ENCODE data around the gene PARD3B. TPM values are rescaled to one million over a fixed set of nuclear protein-coding genes. Genes with fewer than 3 reads are reported as not detected.

Gene PARD3B
- polyA plus RNA-seq, 3 donors: not detected

- no peaks in the 10 kb centered on the region for H3K9me3 ChIP-seq (replicated peaks in 1 of 2; ENCODE audit: control insufficient read depth in 1 of 2, insufficient read depth in 1 of 2, low read length in 2 of 2)
- no peak for TF ChIP-seq CTCF (IDR thresholded peaks at IDR 0.05)
- no peak overlapping the region for H2AFZ ChIP-seq (ENCODE audit: insufficient read depth, low read depth, low read length, poor library complexity, severe bottlenecking)
- H3K27ac ChIP-seq (ENCODE audit: low read depth in 1 of 2, low read length in 2 of 2): no peak overlapping the region
- no peak overlapping the region for H3K9ac ChIP-seq (ENCODE audit: insufficient read depth, low read length, poor library complexity, severe bottlenecking)
- Mint-ChIP-seq H3K4me3 (no peak overlapping the region), H3K36me3 (no peaks in the 10 kb centered on the region), H3K9me3 (peaks cover 0 to 6% (median 0%) of the 10 kb centered on the region in 7 donors), H3K4me1 (no peaks in the 10 kb centered on the region), H3K27me3 (ENCODE audit: low read depth in 3 of 3) (peaks cover 0 to 1% (median 1%) of the 10 kb centered on the region in 3 donors), H3K27ac (no peak overlapping the region)
- no peaks in the 10 kb centered on the region for H3K27me3 ChIP-seq (ENCODE audit: control insufficient read depth in 2 of 2, insufficient read depth in 2 of 2, low read length in 2 of 2)
- no peaks in the 10 kb centered on the region for H3K4me1 ChIP-seq (ENCODE audit: control insufficient read depth in 1 of 2, insufficient read depth in 2 of 2, low read length in 2 of 2)
- WGBS (ENCODE audit: insufficient coverage): 85% methylated on average over 2 of the region's 5 CpGs
- H3K4me3 ChIP-seq (replicated peaks in 1 of 3; ENCODE audit: low read depth in 2 of 3, low read length in 3 of 3): no peak overlapping the region
- no peaks in the 10 kb centered on the region for H3K36me3 ChIP-seq (replicated peaks in 1 of 2; ENCODE audit: control insufficient read depth in 1 of 2, insufficient read depth in 2 of 2, low read length in 2 of 2)
- DNase-seq: no peak
- H3K79me2 ChIP-seq (ENCODE audit: insufficient read depth, low read length): no peaks in the 10 kb centered on the region
- intact Hi-C loops (cut with micrococcal nuclease): no loop called here
- H3K4me2 ChIP-seq (replicated peaks; ENCODE audit: extremely low read depth, low read length, poor library complexity, severe bottlenecking): no peak overlapping the region
- no peaks in the 10 kb centered on the region for H4K20me1 ChIP-seq (ENCODE audit: insufficient read depth, low read length)
These were observed 918.3 kb downstream of the PARD3B start for GRCh38 chr2:205463466-205464025.

- intact Hi-C loops (cut with micrococcal nuclease): no loop called here
- no peak overlapping the region for H3K9ac ChIP-seq (ENCODE audit: insufficient read depth, low read length, poor library complexity, severe bottlenecking)
- no peaks in the 10 kb centered on the region for H4K20me1 ChIP-seq (ENCODE audit: insufficient read depth, low read length)
- Mint-ChIP-seq H3K4me1 (no peaks in the 10 kb centered on the region), H3K4me3 (no peak overlapping the region), H3K27ac (no peak overlapping the region), H3K9me3 (peaks cover 0 to 4% (median 0%) of the 10 kb centered on the region in 7 donors), H3K27me3 (ENCODE audit: low read depth in 3 of 3) (peaks cover 0 to 1% (median 1%) of the 10 kb centered on the region in 3 donors), H3K36me3 (no peaks in the 10 kb centered on the region)
- DNase-seq: no peak
- no peaks in the 10 kb centered on the region for H3K4me1 ChIP-seq (ENCODE audit: control insufficient read depth in 1 of 2, insufficient read depth in 2 of 2, low read length in 2 of 2)
- H3K27ac ChIP-seq (ENCODE audit: low read depth in 1 of 2, low read length in 2 of 2): no peak overlapping the region
- H3K27me3 ChIP-seq (ENCODE audit: control insufficient read depth in 2 of 2, insufficient read depth in 2 of 2, low read length in 2 of 2): peaks cover 0 to 2% of the 10 kb centered on the region in 2 donors
- H3K79me2 ChIP-seq (ENCODE audit: insufficient read depth, low read length): no peaks in the 10 kb centered on the region
- H3K36me3 ChIP-seq (replicated peaks in 1 of 2; ENCODE audit: control insufficient read depth in 1 of 2, insufficient read depth in 2 of 2, low read length in 2 of 2): no peaks in the 10 kb centered on the region
- TF ChIP-seq CTCF (IDR thresholded peaks at IDR 0.05): no peak
- WGBS (ENCODE audit: insufficient coverage): 80% methylated on average over 1 of the region's 3 CpGs
- H3K4me2 ChIP-seq (replicated peaks; ENCODE audit: extremely low read depth, low read length, poor library complexity, severe bottlenecking): no peak overlapping the region
- H3K4me3 ChIP-seq (replicated peaks in 1 of 3; ENCODE audit: low read depth in 2 of 3, low read length in 3 of 3): no peak overlapping the region
- no peak overlapping the region for H2AFZ ChIP-seq (ENCODE audit: insufficient read depth, low read depth, low read length, poor library complexity, severe bottlenecking)
- H3K9me3 ChIP-seq (replicated peaks in 1 of 2; ENCODE audit: control insufficient read depth in 1 of 2, insufficient read depth in 1 of 2, low read length in 2 of 2): no peaks in the 10 kb centered on the region
These were observed 919.4 kb downstream of the PARD3B start for GRCh38 chr2:205464681-205465080.

Data from CD14-positive monocyte (primary cell).